Ascending aorta (tissue), 2 donors: ENCODE measurements around the gene TRHDE. TPM values are rescaled to one million over a fixed set of nuclear protein-coding genes. Genes with fewer than 3 reads are reported as not detected.

Experiments
- DNase-seq, 2 donors: peaks; one replicate each; pipeline ENCODE4 v3.0.0-alpha.2; 2019; ENCODE audit warnings: low spot score in 2 of 2
- H3K27ac ChIP-seq, 2 donors: fragments of 200-600 bp; sonication (generic); one replicate each; pipeline ENCODE4 v1.5.1; 2016 to 2017; ENCODE audit warnings: mild to moderate bottlenecking in 1 of 2
- H3K27me3 ChIP-seq: fragments of 200-600 bp; sonication (generic); one replicate; pipeline ENCODE4 v1.5.1; 2017
- H3K36me3 ChIP-seq, 2 donors: fragments of 200-600 bp; sonication (generic); one replicate each; pipeline ENCODE4 v1.5.1; 2016
- H3K4me1 ChIP-seq, 2 donors: fragments of 200-600 bp; sonication (generic); one replicate each; pipeline ENCODE4 v1.5.1; 2016 to 2017; ENCODE audit warnings: mild to moderate bottlenecking in 1 of 2
- H3K4me3 ChIP-seq, 2 donors: fragments of 200-600 bp; sonication (generic); one replicate each; pipeline ENCODE4 v1.5.1; 2016 to 2017; ENCODE audit warnings: mild to moderate bottlenecking in 1 of 2
- H3K9me3 ChIP-seq, 2 donors: fragments of 200-600 bp; sonication (generic); one replicate each; pipeline ENCODE4 v1.5.1; 2016
- intact Hi-C: fragments of 100-400 bp; cut with DNase I; formaldehyde crosslinking; loops from one replicate; pipeline ENCODE4 v1.15.1; 2023
- total RNA-seq: library from RNA; depleted of rRNA; stranded (reverse); fragments of >200 nt; gene quantifications from one replicate; pipeline ENCODE4 v1.1.0, GENCODE V29; 2016
- TF ChIP-seq, protein P1 (sequence below), 3 experiments: fragments of 200-600 bp in 2 of 3; fragments of 450-650 bp in 1 of 3; sonication (generic) in 2 of 3; IDR thresholded peaks; one replicate each; pipeline ENCODE4 v1.5.1; 2016 to 2019; ENCODE audit warnings: antibody characterized with exemption in 3 of 3, mild to moderate bottlenecking in 1 of 3, moderate library complexity in 1 of 3

The TRHDE gene
- total RNA-seq, 1 donor from 2014 or later, result 34.0 TPM

DNA sequence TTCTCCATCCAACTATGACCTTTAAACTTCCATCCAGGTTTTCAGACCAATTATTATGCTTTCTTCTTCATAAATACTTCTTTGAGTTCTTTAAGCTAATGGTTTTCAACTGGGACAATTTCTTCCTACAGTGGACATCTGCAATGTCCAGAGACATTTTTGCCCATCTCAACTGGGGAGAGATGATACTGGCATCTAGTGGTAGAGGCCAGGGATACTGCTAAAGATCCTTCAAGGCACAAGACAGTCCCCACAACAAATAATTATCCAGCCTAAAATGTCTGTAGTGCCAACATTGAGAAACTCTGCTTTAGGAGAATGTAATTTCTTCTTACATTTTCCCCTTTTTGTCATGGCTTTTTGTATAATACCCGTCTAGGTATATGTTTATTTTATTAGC, 10.6 kb downstream of the TRHDE start:
- H3K27me3 ChIP-seq, result no peaks in the 10 kb centered on the region
- DNase-seq, result no peak
- H3K27ac ChIP-seq, result no peak overlapping the region
- TF ChIP-seq, protein P1, sequence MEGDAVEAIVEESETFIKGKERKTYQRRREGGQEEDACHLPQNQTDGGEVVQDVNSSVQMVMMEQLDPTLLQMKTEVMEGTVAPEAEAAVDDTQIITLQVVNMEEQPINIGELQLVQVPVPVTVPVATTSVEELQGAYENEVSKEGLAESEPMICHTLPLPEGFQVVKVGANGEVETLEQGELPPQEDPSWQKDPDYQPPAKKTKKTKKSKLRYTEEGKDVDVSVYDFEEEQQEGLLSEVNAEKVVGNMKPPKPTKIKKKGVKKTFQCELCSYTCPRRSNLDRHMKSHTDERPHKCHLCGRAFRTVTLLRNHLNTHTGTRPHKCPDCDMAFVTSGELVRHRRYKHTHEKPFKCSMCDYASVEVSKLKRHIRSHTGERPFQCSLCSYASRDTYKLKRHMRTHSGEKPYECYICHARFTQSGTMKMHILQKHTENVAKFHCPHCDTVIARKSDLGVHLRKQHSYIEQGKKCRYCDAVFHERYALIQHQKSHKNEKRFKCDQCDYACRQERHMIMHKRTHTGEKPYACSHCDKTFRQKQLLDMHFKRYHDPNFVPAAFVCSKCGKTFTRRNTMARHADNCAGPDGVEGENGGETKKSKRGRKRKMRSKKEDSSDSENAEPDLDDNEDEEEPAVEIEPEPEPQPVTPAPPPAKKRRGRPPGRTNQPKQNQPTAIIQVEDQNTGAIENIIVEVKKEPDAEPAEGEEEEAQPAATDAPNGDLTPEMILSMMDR (IDR thresholded peaks at IDR 0.05), result peak in 1 of 3 experiments; percentile 25
- H3K9me3 ChIP-seq, result no peaks in the 10 kb centered on the region
- no peaks in the 10 kb centered on the region for H3K4me1 ChIP-seq
- no peaks in the 10 kb centered on the region for H3K36me3 ChIP-seq
- intact Hi-C loops, result no loop called here
- no peak overlapping the region for H3K4me3 ChIP-seq

DNA sequence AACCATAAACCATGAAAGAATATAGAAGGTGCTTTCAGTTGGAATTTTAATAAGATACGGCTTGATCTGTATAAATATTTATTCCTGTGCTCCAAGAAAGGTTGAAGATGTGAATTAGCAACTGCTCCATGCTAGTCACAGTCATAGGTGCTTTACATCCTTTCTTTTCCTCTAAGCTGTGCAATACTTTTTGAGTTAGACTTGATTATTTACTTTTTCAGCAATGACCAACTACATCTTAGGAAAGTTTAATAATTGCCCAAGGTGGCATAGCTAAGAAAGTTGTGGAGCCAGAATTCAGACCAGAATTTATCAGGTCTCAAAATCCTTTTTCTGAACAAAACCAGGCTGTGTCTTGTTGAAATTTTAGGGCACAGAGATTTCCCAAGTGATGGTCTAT, 13.7 kb downstream of the TRHDE start:
- TF ChIP-seq, protein P1 (IDR thresholded peaks at IDR 0.05), result no peak
- intact Hi-C loops, result no loop called here

DNA sequence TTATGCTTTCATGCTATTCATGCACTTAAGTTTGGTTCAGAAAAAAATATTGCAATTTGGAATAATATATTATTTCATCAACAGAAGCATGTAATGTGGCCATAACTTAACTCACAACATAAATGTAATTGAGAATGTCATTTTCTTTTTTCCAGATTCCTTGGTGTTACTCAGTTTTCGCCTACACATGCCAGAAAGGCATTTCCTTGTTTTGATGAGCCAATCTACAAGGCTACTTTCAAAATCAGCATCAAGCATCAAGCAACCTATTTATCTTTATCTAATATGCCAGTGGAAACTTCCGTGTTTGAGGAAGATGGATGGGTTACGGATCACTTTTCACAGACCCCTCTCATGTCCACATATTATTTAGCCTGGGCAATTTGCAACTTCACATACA, 14.4 kb downstream of the TRHDE start:
- intact Hi-C loops, result no loop called here
- Histone ChIP-seq H3K9me3 (no peaks in the 10 kb centered on the region), H3K27me3 (no peaks in the 10 kb centered on the region), H3K27ac (no peak overlapping the region), H3K4me1 (no peaks in the 10 kb centered on the region), H3K4me3 (no peak overlapping the region), H3K36me3 (no peaks in the 10 kb centered on the region)
- DNase-seq, result no peak
- TF ChIP-seq, protein P1 (IDR thresholded peaks at IDR 0.05), result no peak

More for the DNA sequence above, 13.7 kb downstream of the TRHDE start:
- Histone ChIP-seq H3K4me3 (no peak overlapping the region), H3K27ac (no peak overlapping the region), H3K36me3 (no peaks in the 10 kb centered on the region), H3K9me3 (no peaks in the 10 kb centered on the region), H3K4me1 (no peaks in the 10 kb centered on the region), H3K27me3 (no peaks in the 10 kb centered on the region)
- no peak for DNase-seq

DNA sequence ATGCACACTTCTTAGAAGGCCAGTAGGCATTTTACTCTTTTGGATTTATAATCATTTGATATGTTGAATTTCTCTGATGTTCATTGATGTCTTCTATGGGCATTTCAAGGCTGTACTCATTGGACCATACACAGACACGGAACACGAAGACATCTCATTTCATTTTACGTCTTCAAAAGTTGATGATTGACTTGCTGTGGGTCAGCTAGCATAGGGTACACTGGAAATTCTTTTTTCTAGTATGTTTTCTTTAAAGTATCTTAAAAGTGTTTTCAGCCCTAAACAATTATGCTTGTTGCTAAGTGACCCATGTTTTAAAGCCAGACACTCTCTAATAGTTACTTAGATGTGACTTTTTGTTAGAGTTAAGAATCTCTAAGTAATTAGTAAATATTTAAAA, 16.3 kb downstream of the TRHDE start:
- TF ChIP-seq, protein P1 (IDR thresholded peaks at IDR 0.05), result no peak
- intact Hi-C loops, result no loop called here

DNA sequence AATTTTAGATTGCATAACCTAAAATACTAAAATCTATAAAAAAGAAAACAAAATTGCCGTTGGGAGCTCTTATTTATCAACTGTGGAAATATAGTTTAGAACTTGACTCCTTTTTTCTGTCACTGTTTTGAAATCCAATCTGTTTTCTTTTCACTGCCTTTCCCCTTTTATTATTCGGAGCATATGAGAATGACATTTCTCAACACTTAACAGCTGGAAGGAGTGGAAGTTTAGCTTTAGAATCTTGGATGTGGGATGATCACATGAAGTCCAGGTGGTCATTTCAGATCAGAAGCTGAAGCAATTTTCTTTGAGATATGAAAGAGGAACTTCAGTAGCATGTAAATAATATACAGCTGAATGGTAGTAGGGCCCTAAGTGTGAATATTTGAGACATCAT, 16.7 kb downstream of the TRHDE start:
- intact Hi-C loops, result no loop called here
- Histone ChIP-seq H3K4me1 (no peaks in the 10 kb centered on the region), H3K4me3 (no peak overlapping the region), H3K36me3 (no peaks in the 10 kb centered on the region), H3K27me3 (no peaks in the 10 kb centered on the region), H3K9me3 (no peaks in the 10 kb centered on the region), H3K27ac (no peak overlapping the region)
- DNase-seq, result no peak
- TF ChIP-seq, protein P1 (IDR thresholded peaks at IDR 0.05), result no peak

More for the DNA sequence above, 16.3 kb downstream of the TRHDE start:
- H3K4me3 ChIP-seq, result no peak overlapping the region
- H3K27me3 ChIP-seq, result no peaks in the 10 kb centered on the region
- H3K27ac ChIP-seq, result no peak overlapping the region
- H3K36me3 ChIP-seq, result no peaks in the 10 kb centered on the region
- H3K4me1 ChIP-seq, result no peaks in the 10 kb centered on the region
- H3K9me3 ChIP-seq, result no peaks in the 10 kb centered on the region
- DNase-seq, result no peak

DNA sequence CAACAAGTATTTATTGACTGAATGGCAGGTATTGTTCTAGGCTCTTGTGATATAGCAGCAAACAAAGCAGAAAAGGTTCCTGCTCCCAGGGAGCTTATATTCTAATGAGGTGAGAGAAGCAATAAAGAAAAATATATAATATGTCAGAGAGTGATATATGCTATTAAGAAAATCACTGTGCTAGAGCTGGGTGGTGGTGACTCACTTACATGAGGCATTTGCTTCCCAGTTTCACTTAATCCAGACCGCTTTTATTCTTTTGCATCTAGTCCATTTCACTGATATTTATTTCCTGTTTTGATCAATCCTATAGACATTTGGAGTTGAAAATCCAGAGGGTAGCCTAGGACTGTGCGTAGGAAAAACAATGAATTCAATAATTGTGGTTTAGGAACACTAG, 17.5 kb downstream of the TRHDE start:
- no peaks in the 10 kb centered on the region for H3K9me3 ChIP-seq
- DNase-seq, result no peak
- TF ChIP-seq, protein P1 (IDR thresholded peaks at IDR 0.05), result no peak
- no peaks in the 10 kb centered on the region for H3K4me1 ChIP-seq
- no peaks in the 10 kb centered on the region for H3K36me3 ChIP-seq
- H3K4me3 ChIP-seq, result no peak overlapping the region
- no peak overlapping the region for H3K27ac ChIP-seq
- intact Hi-C loops, result no loop called here
- H3K27me3 ChIP-seq, result no peaks in the 10 kb centered on the region
